BLaER1 treated with 17β-estradiol and CSF1 and Interleukin-3, amounts not matched to agents 10 nM and 100 nM (cell line): ENCODE results near the gene TMEM185B.
"Not testable (repeated sequence)": the region's sequence is repeated elsewhere in the genome, so short reads cannot be mapped to it uniquely, and the experiment has no call there.

Experiments used
- H3K27ac ChIP-seq, 11 experiments: shearing (Covaris generic); formaldehyde crosslinking; 2 replicates each; pipeline ENCODE4 v1.8.1; 2022
- H3K27me3 ChIP-seq, 11 experiments: shearing (Covaris generic); formaldehyde crosslinking; 2 replicates each; pipeline ENCODE4 v1.8.1; 2022
- H3K36me3 ChIP-seq, 11 experiments: shearing (Covaris generic); formaldehyde crosslinking; 2 replicates each; pipeline ENCODE4 v1.8.1; 2022
- H3K4me1 ChIP-seq, 10 experiments: shearing (Covaris generic); formaldehyde crosslinking; 2 replicates each; pipeline ENCODE4 v1.8.1; 2022
- H3K4me2 ChIP-seq, 11 experiments: shearing (Covaris generic); formaldehyde crosslinking; 2 replicates each; pipeline ENCODE4 v1.8.1; 2022
- H3K4me3 ChIP-seq, 10 experiments: shearing (Covaris generic); formaldehyde crosslinking; 2 replicates each; pipeline ENCODE4 v1.8.1; 2022
- H3K9ac ChIP-seq, 11 experiments: shearing (Covaris generic); formaldehyde crosslinking; 2 replicates each; pipeline ENCODE4 v1.8.1; 2022
- H3K9me3 ChIP-seq, 11 experiments: shearing (Covaris generic); formaldehyde crosslinking; replicated peaks in 1 of 11; 2 replicates each; pipeline ENCODE4 v1.8.1; 2022
- H4K20me1 ChIP-seq, 11 experiments: shearing (Covaris generic); formaldehyde crosslinking; 2 replicates each; pipeline ENCODE4 v1.8.1; 2022
- Cebpa-rat ChIP-seq, 11 experiments: shearing (Covaris generic); IDR thresholded peaks; 2 replicates each; pipeline ENCODE4 v1.8.1; 2022

Gene TMEM185B

DNA sequence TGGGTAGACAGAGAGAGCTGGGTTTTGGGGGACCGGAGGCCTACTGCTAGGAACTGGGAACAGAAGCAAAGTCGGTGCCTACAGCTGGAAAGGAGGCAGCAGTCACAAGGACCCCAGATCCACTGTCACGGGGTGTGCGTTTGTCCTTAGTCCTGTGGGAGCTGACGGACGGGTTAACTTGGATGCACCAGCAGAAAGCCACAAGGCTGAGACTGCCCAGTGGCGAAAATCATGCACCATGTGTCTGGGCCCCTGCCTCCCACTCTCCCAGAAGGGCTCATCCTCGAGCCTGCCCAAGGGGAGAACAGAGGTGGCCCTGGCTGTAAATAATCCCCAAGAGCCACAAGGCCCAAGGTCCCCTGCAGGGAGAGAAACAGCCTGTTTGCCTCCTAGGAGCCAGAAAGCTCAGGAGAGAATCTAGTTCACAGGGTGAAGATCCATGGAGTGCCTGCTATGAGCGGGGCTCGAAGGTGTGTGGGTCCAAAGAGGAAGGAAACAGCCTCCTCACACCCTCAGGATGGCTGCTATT lies 17.8 kb upstream of the TMEM185B start:
- Histone ChIP-seq H3K9me3 (peaks cover 11 to 19% (median 16%) of the 10 kb centered on the region in 11 experiments; a peak in 21 of 22 replicates), H4K20me1 (no peaks in the 10 kb centered on the region), H3K36me3 (no peaks in the 10 kb centered on the region), H3K4me1 (peaks cover 15 to 34% (median 23%) of the 10 kb centered on the region in 10 experiments), H3K9ac (no peak overlapping the region), H3K27ac (no peak overlapping the region), H3K27me3 (peaks cover 0 to 7% (median 0%) of the 10 kb centered on the region in 11 experiments; a peak in 1 of 22 replicates), H3K4me3 (no peak overlapping the region), H3K4me2 (peak overlapping the region in 2 of 11 experiments; percentile 28 to 46; a peak in 3 of 22 replicates)
- TF ChIP-seq Cebpa-rat (IDR thresholded peaks at IDR 0.05), result no peak

DNA sequence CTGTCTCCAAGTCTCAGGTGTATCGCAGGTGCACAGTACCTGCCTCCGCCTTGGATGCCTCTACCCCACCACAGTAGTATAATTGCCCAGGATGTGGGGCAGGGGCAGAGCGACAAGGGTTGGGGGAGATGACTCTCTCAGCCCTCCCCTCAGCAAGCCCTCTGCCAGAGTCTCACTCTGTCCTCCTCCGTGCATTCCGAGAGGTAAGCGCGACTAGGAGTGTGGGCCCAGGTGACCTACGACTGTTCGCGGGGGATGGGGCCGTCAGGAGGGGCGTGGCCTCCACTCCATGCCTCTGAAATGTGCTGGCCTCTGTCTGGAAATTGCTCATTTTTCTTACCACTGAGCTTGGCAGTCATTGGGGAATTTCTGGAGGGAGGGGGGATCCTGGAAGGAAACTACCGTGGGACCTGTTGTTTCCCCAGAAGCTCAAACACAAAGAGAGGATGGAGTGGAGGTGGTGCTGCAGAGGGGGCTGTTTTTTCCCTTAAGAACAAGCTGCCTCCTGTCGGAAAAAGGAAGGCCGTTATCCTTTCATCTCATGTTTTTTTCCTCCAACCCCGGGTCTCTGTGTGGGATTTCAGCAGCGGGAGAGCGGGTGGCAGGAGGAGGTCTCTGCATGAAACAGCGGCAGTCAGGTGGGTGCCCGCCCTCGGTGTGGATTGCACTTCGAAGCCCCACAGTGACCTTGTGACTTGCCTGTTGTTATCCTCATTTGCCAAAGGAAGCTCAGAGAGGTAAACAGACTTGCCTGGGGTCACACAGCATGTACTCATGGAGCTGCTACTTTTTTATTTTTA lies 16.5 kb upstream of the TMEM185B start:
- peak overlapping the region in 6 of 11 experiments; percentile 16 to 31 (median 18); a peak in 9 of 22 replicates for H3K4me2 ChIP-seq

DNA sequence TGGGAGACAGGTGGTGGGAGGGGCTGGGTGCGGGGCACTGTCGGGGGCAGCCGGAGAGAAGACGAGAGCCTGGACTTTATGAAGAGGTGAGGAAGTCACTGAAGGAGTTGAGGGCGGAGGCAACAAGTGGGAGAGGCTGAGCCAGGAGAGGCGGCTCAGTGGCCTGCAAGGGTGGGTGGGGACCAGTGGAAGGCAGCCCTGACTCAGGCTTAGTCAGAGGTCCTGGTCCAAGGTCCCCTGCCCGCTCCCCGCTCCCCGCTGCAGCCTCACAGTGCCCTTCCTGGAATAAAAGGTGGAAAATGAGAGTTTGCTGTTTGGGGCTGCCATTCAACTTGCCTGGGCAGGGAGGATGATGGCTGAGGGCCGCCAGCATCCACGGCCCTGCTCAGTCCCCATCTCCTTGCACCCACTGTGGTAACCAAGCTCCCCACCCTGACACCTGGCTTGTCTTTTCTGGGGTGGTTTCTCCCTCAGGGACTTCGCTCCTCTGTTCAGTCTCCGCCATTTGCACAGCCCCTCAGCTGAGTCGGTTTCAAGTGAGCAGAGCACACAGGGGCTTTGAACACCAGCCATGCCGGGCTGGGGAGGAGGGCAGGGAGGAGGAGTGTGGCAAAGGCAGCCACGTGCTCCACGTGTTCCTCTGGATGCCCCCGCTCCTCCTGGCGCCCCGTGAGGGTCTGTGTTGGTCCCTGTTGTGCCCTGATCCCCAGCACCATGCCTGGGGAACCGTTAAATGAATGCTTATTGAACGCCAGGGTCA lies 15.7 kb upstream of the TMEM185B start:
- H3K27ac ChIP-seq, result no peak overlapping the region
- H3K9ac ChIP-seq, result no peak overlapping the region

More for the DNA sequence above, 16.5 kb upstream of the TMEM185B start:
- no peak for TF ChIP-seq Cebpa-rat (IDR thresholded peaks at IDR 0.05)
- Histone ChIP-seq H3K4me1 (peaks cover 9 to 34% (median 21%) of the 10 kb centered on the region in 10 experiments; a peak in 19 of 20 replicates), H4K20me1 (no peaks in the 10 kb centered on the region), H3K27ac (no peak overlapping the region), H3K27me3 (no peaks in the 10 kb centered on the region), H3K9ac (no peak overlapping the region), H3K4me3 (no peak overlapping the region), H3K9me3 (peaks cover 12 to 22% (median 18%) of the 10 kb centered on the region in 11 experiments; a peak in 21 of 22 replicates), H3K36me3 (no peaks in the 10 kb centered on the region)

DNA sequence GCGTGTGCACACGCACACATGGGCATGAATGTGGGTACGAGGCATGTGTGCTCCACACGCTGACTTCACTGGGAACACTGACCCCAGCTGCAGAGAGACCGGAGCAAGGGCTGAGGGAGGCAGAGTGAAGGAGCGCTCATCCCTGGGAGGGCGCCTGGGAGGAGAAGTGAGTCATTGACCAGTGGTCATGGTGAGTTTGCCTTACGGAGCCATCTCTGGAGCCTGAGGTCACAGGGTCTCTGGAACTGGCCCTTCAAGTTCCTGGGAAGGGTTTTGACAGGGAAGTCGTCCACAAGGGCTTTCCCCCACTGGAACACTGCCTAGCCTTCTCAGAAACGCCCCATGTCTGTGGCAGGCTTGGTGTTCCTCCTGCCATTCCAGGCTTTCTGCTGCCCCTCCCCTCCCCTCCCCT lies 14.3 kb upstream of the TMEM185B start:
- no peaks in the 10 kb centered on the region for H4K20me1 ChIP-seq
- peaks cover 20 to 41% (median 29%) of the 10 kb centered on the region in 10 experiments for H3K4me1 ChIP-seq
- no peaks in the 10 kb centered on the region for H3K27me3 ChIP-seq
- H3K27ac ChIP-seq, result no peak overlapping the region
- H3K4me3 ChIP-seq, result no peak overlapping the region
- H3K9me3 ChIP-seq, result peaks cover 0 to 6% (median 0%) of the 10 kb centered on the region in 11 experiments; a peak in 2 of 22 replicates
- H3K4me2 ChIP-seq, result peak overlapping the region in 1 of 11 experiments; percentile 8; a peak in 1 of 22 replicates
- H3K9ac ChIP-seq, result no peak overlapping the region
- no peak for TF ChIP-seq Cebpa-rat (IDR thresholded peaks at IDR 0.05)
- no peaks in the 10 kb centered on the region for H3K36me3 ChIP-seq

More for the DNA sequence above, 15.7 kb upstream of the TMEM185B start:
- H4K20me1 ChIP-seq, result no peaks in the 10 kb centered on the region
- H3K4me2 ChIP-seq, result peak overlapping the region in 8 of 11 experiments; percentile 5 to 42 (median 20); a peak in 10 of 22 replicates
- TF ChIP-seq Cebpa-rat (IDR thresholded peaks at IDR 0.05), result no peak
- peaks cover 7 to 17% (median 11%) of the 10 kb centered on the region in 11 experiments; a peak in 21 of 22 replicates for H3K9me3 ChIP-seq
- H3K27me3 ChIP-seq, result no peaks in the 10 kb centered on the region
- H3K4me1 ChIP-seq, result peaks cover 9 to 34% (median 21%) of the 10 kb centered on the region in 10 experiments; a peak in 19 of 20 replicates
- no peak overlapping the region for H3K4me3 ChIP-seq
- no peaks in the 10 kb centered on the region for H3K36me3 ChIP-seq

DNA sequence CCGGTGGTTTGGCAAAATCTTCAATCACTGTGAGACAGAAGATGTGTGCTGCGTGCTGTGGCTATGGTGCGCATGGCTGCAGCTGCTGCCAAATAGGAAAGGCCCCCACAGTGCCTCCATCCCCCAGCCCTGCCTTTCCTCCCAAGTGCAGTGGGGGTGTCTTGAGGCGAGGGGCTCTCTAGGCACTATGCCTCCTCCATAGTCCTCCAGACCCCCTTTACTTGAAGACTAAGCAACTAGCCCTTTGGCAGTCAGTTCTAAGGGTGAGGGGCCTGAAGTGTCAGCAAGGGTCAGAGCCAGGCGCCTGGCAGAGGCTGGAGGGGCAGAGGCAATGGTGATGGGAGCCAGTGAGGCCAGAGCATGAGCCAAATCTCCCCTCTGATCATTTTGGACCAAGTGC lies 13.6 kb upstream of the TMEM185B start:
- Histone ChIP-seq H3K27me3 (no peaks in the 10 kb centered on the region), H3K4me3 (no peak overlapping the region), H3K27ac (no peak overlapping the region), H3K4me1 (peaks cover 26 to 48% (median 34%) of the 10 kb centered on the region in 10 experiments), H3K36me3 (no peaks in the 10 kb centered on the region), H4K20me1 (no peaks in the 10 kb centered on the region), H3K9ac (no peak overlapping the region), H3K9me3 (peaks cover 0 to 6% (median 0%) of the 10 kb centered on the region in 11 experiments; a peak in 2 of 22 replicates), H3K4me2 (peak overlapping the region in 7 of 11 experiments; percentile 13 to 59 (median 35); a peak in 12 of 22 replicates)
- TF ChIP-seq Cebpa-rat (IDR thresholded peaks at IDR 0.05), result no peak

DNA sequence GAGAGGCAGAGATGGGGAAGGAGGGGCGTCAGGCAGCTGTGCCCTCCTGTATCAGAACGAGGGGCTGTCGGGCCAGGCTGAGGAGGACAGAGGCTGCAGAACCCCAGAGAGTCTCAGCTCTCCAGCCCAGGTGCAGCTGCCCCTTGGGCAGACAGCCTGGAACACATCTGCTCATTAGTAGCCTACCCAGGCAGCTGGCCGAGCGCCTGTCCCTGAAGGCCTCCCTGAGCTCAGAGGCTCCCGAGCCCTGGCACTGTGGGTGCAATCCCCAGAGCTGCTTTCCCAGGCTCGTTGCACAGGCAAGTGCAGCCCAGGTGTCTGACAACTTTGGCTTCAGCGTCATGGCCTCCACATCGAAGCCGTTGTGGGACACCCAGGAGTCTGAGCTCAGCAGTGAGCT lies 13.1 kb upstream of the TMEM185B start:
- H3K4me2 ChIP-seq, result peak overlapping the region in 7 of 11 experiments; percentile 13 to 59 (median 35); a peak in 11 of 22 replicates
- H4K20me1 ChIP-seq, result no peaks in the 10 kb centered on the region
- H3K9ac ChIP-seq, result no peak overlapping the region
- H3K27ac ChIP-seq, result no peak overlapping the region
- H3K4me1 ChIP-seq, result peaks cover 27 to 53% (median 32%) of the 10 kb centered on the region in 10 experiments
- no peaks in the 10 kb centered on the region for H3K36me3 ChIP-seq
- no peak for TF ChIP-seq Cebpa-rat (IDR thresholded peaks at IDR 0.05)
- no peaks in the 10 kb centered on the region for H3K27me3 ChIP-seq
- peaks cover 0 to 6% (median 0%) of the 10 kb centered on the region in 11 experiments; a peak in 2 of 22 replicates for H3K9me3 ChIP-seq
- no peak overlapping the region for H3K4me3 ChIP-seq

DNA sequence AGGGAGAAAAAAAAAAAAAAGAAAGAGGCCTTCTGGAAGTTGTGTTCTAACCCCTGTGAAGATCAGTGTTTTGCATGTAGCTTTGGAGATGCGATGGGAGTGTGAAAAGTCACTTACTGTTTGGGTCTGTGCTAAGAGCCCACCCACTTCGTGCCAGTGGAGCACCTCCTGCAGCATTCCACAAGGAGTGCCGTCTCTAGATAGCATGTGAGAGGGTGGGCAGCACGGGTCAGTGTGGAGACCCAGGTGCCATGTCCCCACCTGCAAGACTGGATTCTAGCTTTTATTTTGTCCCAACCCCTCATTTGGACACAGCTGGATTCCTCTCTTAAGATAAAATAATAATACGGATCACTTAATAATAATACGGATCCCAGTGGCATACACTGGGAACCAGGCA lies 12.5 kb upstream of the TMEM185B start:
- Histone ChIP-seq H4K20me1 (no peaks in the 10 kb centered on the region), H3K4me1 (peaks cover 24 to 53% (median 32%) of the 10 kb centered on the region in 10 experiments), H3K9ac (no peak overlapping the region), H3K4me2 (no peak overlapping the region), H3K4me3 (no peak overlapping the region), H3K27me3 (no peaks in the 10 kb centered on the region), H3K9me3 (peaks cover 0 to 6% (median 0%) of the 10 kb centered on the region in 11 experiments; a peak in 2 of 22 replicates), H3K36me3 (no peaks in the 10 kb centered on the region), H3K27ac (no peak overlapping the region)
- no peak for TF ChIP-seq Cebpa-rat (IDR thresholded peaks at IDR 0.05)

DNA sequence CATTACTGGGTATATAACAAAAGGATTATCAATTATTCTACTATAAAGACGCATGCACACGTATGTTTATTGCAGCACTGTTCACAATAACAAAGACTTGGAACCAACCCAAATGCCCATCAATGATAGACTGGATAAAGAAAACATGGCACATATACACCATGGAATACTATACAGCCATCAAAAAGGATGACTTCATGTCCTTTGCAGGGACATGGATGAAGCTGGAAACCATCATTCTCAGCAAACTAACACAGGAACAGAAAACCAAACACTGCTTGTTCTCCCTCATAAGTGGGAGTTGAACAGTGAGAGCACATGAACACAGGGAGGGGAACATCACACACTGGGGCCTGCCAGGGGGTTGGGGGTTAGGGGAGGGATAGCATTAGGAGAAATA lies 12.0 kb upstream of the TMEM185B start:
- H3K4me1 ChIP-seq, result peaks cover 24 to 53% (median 32%) of the 10 kb centered on the region in 10 experiments

More for the DNA sequence above, 12.0 kb upstream of the TMEM185B start:
- not testable (repeated sequence) for H4K20me1 ChIP-seq, H3K27me3 ChIP-seq, H3K27ac ChIP-seq, H3K4me2 ChIP-seq, H3K36me3 ChIP-seq, H3K9me3 ChIP-seq, H3K4me3 ChIP-seq, H3K9ac ChIP-seq
